Thymus (tissue), 14 donors: ENCODE measurements around the gene MYH10. TPM values are rescaled to one million over a fixed set of nuclear protein-coding genes. Genes with fewer than 3 reads are reported as not detected.
A peak's percentile ranks its signal among the peaks of the same experiment; 100 is the strongest.

Experiments used
- DNase-seq, 9 donors: peaks; one replicate each; pipeline ENCODE4 v3.0.0-alpha.2; 2013; ENCODE audit warnings: low spot score in 9 of 9, low read depth in 6 of 9, missing footprints in 1 of 9
- H3K27ac ChIP-seq, 2 donors: one replicate each; pipeline ENCODE4 v1.5.1; 2013; ENCODE audit warnings: control low read depth in 1 of 2, low read depth in 1 of 2, low read length in 1 of 2, mild to moderate bottlenecking in 1 of 2, moderate library complexity in 1 of 2
- H3K27me3 ChIP-seq, 2 donors: one replicate each; pipeline ENCODE4 v1.5.1; 2013; ENCODE audit warnings: low read length in 1 of 2; ENCODE audit not compliant: control insufficient read depth in 2 of 2, insufficient read depth in 1 of 2
- H3K36me3 ChIP-seq, 2 donors: one replicate each; pipeline ENCODE4 v1.5.1; 2013; ENCODE audit warnings: low read length in 1 of 2, mild to moderate bottlenecking in 1 of 2, moderate library complexity in 1 of 2; ENCODE audit not compliant: control insufficient read depth in 2 of 2, insufficient read depth in 2 of 2
- H3K4me1 ChIP-seq, 2 donors: one replicate each; pipeline ENCODE4 v1.5.1; 2013; ENCODE audit warnings: low read length in 2 of 2; ENCODE audit not compliant: control insufficient read depth in 2 of 2, insufficient read depth in 2 of 2
- H3K4me3 ChIP-seq, 2 donors: one replicate each; pipeline ENCODE4 v1.5.1; 2013; ENCODE audit warnings: low read length in 2 of 2, control low read depth in 1 of 2, mild to moderate bottlenecking in 1 of 2
- H3K9me3 ChIP-seq, 2 donors: one replicate each; pipeline ENCODE4 v1.5.1; 2013; ENCODE audit warnings: low read length in 1 of 2, mild to moderate bottlenecking in 1 of 2; ENCODE audit not compliant: control insufficient read depth in 2 of 2, insufficient read depth in 1 of 2
- WGBS: extraction: QIAGEN DNeasy Blood & Tissue Kit; methylation state at CpG from one replicate; pipeline ENCODE4 v1.1.7; 2013; 5-methylcytosine and 5-hydroxymethylcytosine counted together
- long read RNA-seq, 10 donors: transcript quantifications; one replicate each; lab custom pipeline, GENCODE V29; 2026
- polyA plus RNA-seq: library from polyadenylated mRNA; stranded (reverse); fragments of 200-250 nt; gene quantifications from one replicate; pipeline ENCODE4 v1.2.3, GENCODE V29; 2013
- total RNA-seq: library from RNA; stranded (reverse); fragments of 120-200 nt; gene quantifications from one replicate; pipeline ENCODE4 v1.2.4, GENCODE V29; 2013
- donor health status: healthy.

Gene MYH10
- 13.2 TPM for total RNA-seq
- 4.2 TPM for polyA plus RNA-seq
- long read RNA-seq, donor 1 = 0 reads
- long read RNA-seq, donor 2 = 0 reads
- long read RNA-seq, donor 3 = 0 reads
- long read RNA-seq, donor 4 = 0 reads
- long read RNA-seq, donor 5, partial matches to known transcripts = 8 of 8 reads
- long read RNA-seq, donor 5, other reads (novel, unspliced or antisense) = 0 of 8 reads
- long read RNA-seq, donor 6, full-length matches to known transcripts = 1 of 1 reads
- long read RNA-seq, donor 6, partial matches to known transcripts = 0 of 1 reads
- long read RNA-seq, donor 6, other reads (novel, unspliced or antisense) = 0 of 1 reads
- long read RNA-seq, donor 7, full-length matches to known transcripts = 1 of 1 reads
- long read RNA-seq, donor 7, partial matches to known transcripts = 0 of 1 reads
- long read RNA-seq, donor 7, other reads (novel, unspliced or antisense) = 0 of 1 reads
- long read RNA-seq, donor 8 = 0 reads
- long read RNA-seq, donor 9 = 0 reads
- long read RNA-seq, donor 10 = 0 reads

GRCh38 chr17:8630227-8630801, at the start of gene MYH10:
MYH10 (minus strand) TSS chr17:8630725; CDS start chr17:8623246, 7,479 bp downstream.
- peak within 1 kb of the TSS; percentile 15 to 32 for H3K27ac ChIP-seq
- H3K4me3 ChIP-seq = peak within 1 kb of the TSS; percentile 52 to 80
- no peaks in the 10 kb centered on the region for H3K36me3 ChIP-seq
- WGBS = under 1% methylated on average over 33 of the region's 33 CpGs
- H3K27me3 ChIP-seq = peaks cover 42 to 64% of the 10 kb centered on the region in 2 donors
- peaks cover 9 to 13% of the 10 kb centered on the region in 2 donors for H3K4me1 ChIP-seq
- DNase-seq = no peak
- no peaks in the 10 kb centered on the region for H3K9me3 ChIP-seq

- WGBS = 96% methylated on average over 3 of the region's 3 CpGs
- Histone ChIP-seq H3K27ac (no peak overlapping the region), H3K27me3 (peaks cover 0 to 14% of the 10 kb centered on the region in 2 donors), H3K4me3 (no peak overlapping the region), H3K4me1 (no peaks in the 10 kb centered on the region), H3K36me3 (no peaks in the 10 kb centered on the region), H3K9me3 (peaks cover 0 to 1% of the 10 kb centered on the region in 2 donors)
- no peak for DNase-seq
Observed at GRCh38 chr17:8679126-8679525, 48.6 kb upstream of the MYH10 start.

DNA sequence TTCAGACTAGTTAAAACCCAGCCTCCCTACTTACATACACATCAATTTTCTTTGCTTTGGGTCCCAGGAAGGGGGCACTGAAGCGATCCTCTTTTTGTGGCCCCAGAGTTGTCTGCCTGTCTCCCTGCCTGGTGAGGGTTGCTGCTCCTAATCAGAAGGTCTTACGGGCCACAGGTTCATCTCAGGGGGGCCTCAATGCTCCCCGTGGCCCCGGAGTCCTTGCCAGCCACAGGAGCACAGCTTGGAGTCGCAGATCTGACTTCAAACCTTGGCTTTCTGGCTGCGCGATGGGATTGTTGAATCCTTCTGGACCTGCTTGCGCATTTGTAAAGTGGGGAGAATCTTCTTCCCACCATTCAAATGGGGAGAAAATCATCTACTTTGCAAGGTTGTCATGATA, 44.8 kb upstream of the MYH10 start:
- Histone ChIP-seq H3K9me3 (peaks cover 0 to 1% of the 10 kb centered on the region in 2 donors), H3K27me3 (peaks cover 0 to 17% of the 10 kb centered on the region in 2 donors), H3K36me3 (no peaks in the 10 kb centered on the region), H3K4me3 (no peak overlapping the region), H3K27ac (no peak overlapping the region), H3K4me1 (no peaks in the 10 kb centered on the region)
- DNase-seq = no peak
- 87% methylated on average over 8 of the region's 8 CpGs for WGBS

DNA sequence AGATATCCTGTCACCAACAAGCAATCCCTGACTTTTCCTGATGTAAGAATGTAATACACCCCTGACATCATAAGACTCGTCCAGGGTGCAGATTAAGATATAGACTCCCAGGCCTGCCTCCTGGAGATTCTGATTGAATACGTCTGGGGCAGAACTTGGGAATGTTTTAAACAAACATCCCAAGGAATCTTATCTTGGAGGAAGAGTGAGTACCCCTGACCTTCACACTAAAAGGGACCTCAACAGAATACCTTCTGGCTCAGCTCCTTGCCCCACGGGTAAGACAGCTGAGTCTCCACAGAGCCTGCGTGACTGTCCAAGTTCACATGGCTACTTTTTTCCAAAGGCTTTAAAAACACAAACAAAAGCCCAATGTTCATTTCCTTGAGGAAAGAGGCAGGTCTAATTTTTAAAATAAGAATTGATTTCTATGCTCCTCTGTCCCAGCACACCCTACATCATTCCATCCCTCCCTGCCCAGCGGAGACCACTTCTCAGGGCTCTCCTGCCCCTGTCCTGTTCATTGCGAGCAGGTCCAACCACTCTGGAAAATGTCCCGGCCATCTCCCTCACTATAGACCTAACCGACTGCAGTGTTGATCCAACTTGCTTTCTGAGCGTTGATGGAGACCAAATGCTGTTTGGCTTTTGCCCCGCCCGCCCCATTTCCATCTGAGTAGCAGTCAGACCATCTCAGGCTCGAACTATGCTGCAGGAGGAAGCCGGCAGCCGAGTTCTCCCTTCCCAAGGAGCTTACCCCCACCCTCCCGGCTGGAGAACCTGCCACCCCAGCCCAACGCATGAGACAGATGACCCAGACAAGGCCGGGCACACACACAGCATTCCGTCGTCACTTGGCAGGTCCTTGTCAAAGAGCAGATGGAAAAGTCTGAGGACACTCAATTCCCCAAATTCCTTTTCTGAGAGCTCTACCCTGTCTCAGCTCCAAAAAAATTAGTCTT, 44.1 kb upstream of the MYH10 start:
- H3K4me3 ChIP-seq = no peak overlapping the region

DNA sequence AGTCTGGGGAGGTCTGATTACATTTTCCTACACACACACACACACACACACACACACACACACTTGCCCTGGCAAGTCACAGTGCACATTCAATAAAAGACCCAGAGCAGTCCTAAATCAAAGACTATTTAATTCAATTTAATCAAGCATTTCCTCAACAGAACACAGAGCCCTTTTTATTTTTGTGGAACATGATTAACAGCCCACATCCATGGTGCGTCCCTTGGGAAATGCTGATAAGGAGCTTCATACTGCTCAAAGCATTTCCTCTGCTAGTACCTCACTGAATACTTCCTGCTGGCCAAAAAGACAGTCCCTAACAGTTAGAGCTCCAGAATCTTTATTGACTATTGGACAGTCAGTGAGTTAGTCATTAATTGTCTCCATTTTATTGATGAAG, 43.1 kb upstream of the MYH10 start:
- no peak overlapping the region for H3K4me3 ChIP-seq
- H3K9me3 ChIP-seq = peaks cover 0 to 1% of the 10 kb centered on the region in 2 donors
- H3K4me1 ChIP-seq = no peaks in the 10 kb centered on the region
- no peaks in the 10 kb centered on the region for H3K36me3 ChIP-seq
- no peak for DNase-seq
- H3K27ac ChIP-seq = no peak overlapping the region
- H3K27me3 ChIP-seq = peaks cover 0 to 17% of the 10 kb centered on the region in 2 donors
- WGBS = 88% methylated on average over 1 of the region's 1 CpG

More for the DNA sequence above, 44.1 kb upstream of the MYH10 start:
- H3K9me3 ChIP-seq = peaks cover 0 to 1% of the 10 kb centered on the region in 2 donors
- H3K36me3 ChIP-seq = no peaks in the 10 kb centered on the region
- peaks cover 0 to 17% of the 10 kb centered on the region in 2 donors for H3K27me3 ChIP-seq
- H3K27ac ChIP-seq = no peak overlapping the region
- no peaks in the 10 kb centered on the region for H3K4me1 ChIP-seq
- 92% methylated on average over 19 of the region's 19 CpGs for WGBS
- no peak for DNase-seq

DNA sequence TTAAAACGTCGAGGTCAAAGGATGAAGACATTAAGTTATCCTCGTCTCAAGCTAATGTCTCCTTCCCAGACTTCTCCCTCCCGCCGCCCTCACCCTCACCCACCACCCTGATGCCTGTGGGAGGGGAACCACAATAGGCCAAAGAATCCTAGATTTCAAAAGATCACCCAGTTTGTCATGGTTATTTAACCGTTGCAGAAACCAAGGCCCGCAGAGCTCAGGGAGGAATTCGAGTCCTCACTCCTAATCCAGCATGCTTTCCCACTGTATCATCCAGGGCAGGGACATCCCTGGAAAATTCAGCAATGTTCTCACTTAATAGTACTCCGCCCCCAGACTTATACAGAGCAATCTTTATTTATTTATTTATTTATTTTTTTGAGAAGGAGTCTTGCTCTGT, 41.8 kb upstream of the MYH10 start:
- no peaks in the 10 kb centered on the region for H3K9me3 ChIP-seq
- H3K4me1 ChIP-seq = no peaks in the 10 kb centered on the region
- no peak for DNase-seq
- peaks cover 0 to 17% of the 10 kb centered on the region in 2 donors for H3K27me3 ChIP-seq
- no peak overlapping the region for H3K27ac ChIP-seq
- 94% methylated on average over 9 of the region's 9 CpGs for WGBS
- H3K36me3 ChIP-seq = no peaks in the 10 kb centered on the region
- H3K4me3 ChIP-seq = no peak overlapping the region

- H3K36me3 ChIP-seq = no peaks in the 10 kb centered on the region
- H3K27ac ChIP-seq = no peak overlapping the region
- H3K9me3 ChIP-seq = no peaks in the 10 kb centered on the region
- WGBS = 86% methylated on average over 4 of the region's 4 CpGs
- H3K27me3 ChIP-seq = peaks cover 0 to 15% of the 10 kb centered on the region in 2 donors
- no peak overlapping the region for H3K4me3 ChIP-seq
- no peaks in the 10 kb centered on the region for H3K4me1 ChIP-seq
- no peak for DNase-seq
Observed at GRCh38 chr17:8670421-8670820, 39.9 kb upstream of the MYH10 start.

DNA sequence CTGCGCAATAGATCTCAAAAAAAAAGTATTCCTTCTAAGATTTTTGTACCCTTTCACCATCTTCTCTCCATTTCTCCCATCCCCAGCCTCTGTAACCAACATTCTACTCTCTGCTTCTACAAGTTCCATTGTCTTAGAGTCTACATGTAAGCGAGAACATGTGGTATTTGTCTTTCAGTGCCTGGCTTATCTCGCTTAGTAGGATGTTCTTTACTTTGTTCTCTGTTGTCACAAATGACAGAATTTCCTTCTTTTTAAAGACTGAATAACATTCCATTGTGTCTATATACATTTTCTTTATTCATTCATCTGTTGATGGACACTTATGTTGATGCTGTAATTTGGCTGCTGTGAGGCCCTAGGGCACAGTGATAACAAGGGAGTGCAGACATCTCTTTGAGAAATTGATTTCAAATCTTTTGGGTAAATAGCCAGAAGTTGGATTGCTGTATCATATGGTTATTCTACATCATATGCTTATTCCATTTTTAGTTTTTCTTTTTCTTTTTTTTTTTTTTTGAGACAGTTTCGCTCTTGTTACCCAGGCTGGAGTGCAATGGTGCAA, 37.7 kb upstream of the MYH10 start:
- Histone ChIP-seq H3K9me3 (no peaks in the 10 kb centered on the region), H3K36me3 (no peaks in the 10 kb centered on the region), H3K27me3 (no peaks in the 10 kb centered on the region), H3K4me1 (no peaks in the 10 kb centered on the region), H3K27ac (no peak overlapping the region), H3K4me3 (no peak overlapping the region)
- no peak for DNase-seq
- 96% methylated on average over 4 of the region's 4 CpGs for WGBS
